ENCODE measurements around the gene ALMS1.
"Not testable (repeated sequence)": the region's sequence is repeated elsewhere in the genome, so short reads cannot be mapped to it uniquely, and the experiment has no call there.

Gene ALMS1

GRCh38 chr2:73449404-73449803, 63.8 kb downstream of the ALMS1 start:
- no peaks in the 10 kb centered on the region for H3K9me3 ChIP-seq (ENCODE audit: control insufficient read depth, insufficient read depth, low read length)
- H3K27me3 ChIP-seq (ENCODE audit: control insufficient read depth, insufficient read depth, low read length) = no peaks in the 10 kb centered on the region
- no peak overlapping the region for H3K4me3 ChIP-seq (ENCODE audit: low read depth, low read length)
- H3K36me3 ChIP-seq (ENCODE audit: control insufficient read depth, insufficient read depth, low read length) = peaks cover 69% of the 10 kb centered on the region
- no peak overlapping the region for H3K27ac ChIP-seq (ENCODE audit: low read depth, low read length)
- H3K9ac ChIP-seq (ENCODE audit: low read depth, low read length) = no peak overlapping the region
- H3K4me1 ChIP-seq (ENCODE audit: control insufficient read depth, insufficient read depth, low read length) = no peaks in the 10 kb centered on the region

- no peak overlapping the region for H3K27ac ChIP-seq (ENCODE audit: low read depth, low read length)
- H3K4me1 ChIP-seq (ENCODE audit: control insufficient read depth, insufficient read depth, low read length) = no peaks in the 10 kb centered on the region
- H3K27me3 ChIP-seq (ENCODE audit: control insufficient read depth, insufficient read depth, low read length) = no peaks in the 10 kb centered on the region
- H3K9me3 ChIP-seq (ENCODE audit: control insufficient read depth, insufficient read depth, low read length) = no peaks in the 10 kb centered on the region
- H3K36me3 ChIP-seq (ENCODE audit: control insufficient read depth, insufficient read depth, low read length) = peaks cover 83% of the 10 kb centered on the region
- H3K9ac ChIP-seq (ENCODE audit: low read depth, low read length) = no peak overlapping the region
- H3K4me3 ChIP-seq (ENCODE audit: low read depth, low read length) = no peak overlapping the region
Measured at GRCh38 chr2:73451263-73451972, 65.8 kb downstream of the ALMS1 start.

GRCh38 chr2:73457982-73458381, 72.3 kb downstream of the ALMS1 start:
- no peak overlapping the region for H3K9ac ChIP-seq (ENCODE audit: low read depth, low read length)

GRCh38 chr2:73462388-73462787, 76.8 kb downstream of the ALMS1 start:
- H3K27me3 ChIP-seq (ENCODE audit: control insufficient read depth, insufficient read depth, low read length); H3K9ac ChIP-seq (ENCODE audit: low read depth, low read length); H3K27ac ChIP-seq (ENCODE audit: low read depth, low read length); H3K4me3 ChIP-seq (ENCODE audit: low read depth, low read length); H3K4me1 ChIP-seq (ENCODE audit: control insufficient read depth, insufficient read depth, low read length): not testable (repeated sequence)
- Histone ChIP-seq H3K9me3 (ENCODE audit: control insufficient read depth, insufficient read depth, low read length) (peaks cover 32% of the 10 kb centered on the region), H3K36me3 (ENCODE audit: control insufficient read depth, insufficient read depth, low read length) (peaks cover 24% of the 10 kb centered on the region)

More at GRCh38 chr2:73457982-73458381, 72.3 kb downstream of the ALMS1 start:
- no peak overlapping the region for H3K27ac ChIP-seq (ENCODE audit: low read depth, low read length)
- H3K4me3 ChIP-seq (ENCODE audit: low read depth, low read length) = no peak overlapping the region
- no peaks in the 10 kb centered on the region for H3K4me1 ChIP-seq (ENCODE audit: control insufficient read depth, insufficient read depth, low read length)
- H3K27me3 ChIP-seq (ENCODE audit: control insufficient read depth, insufficient read depth, low read length) = no peaks in the 10 kb centered on the region
- H3K36me3 ChIP-seq (ENCODE audit: control insufficient read depth, insufficient read depth, low read length) = peaks cover 58% of the 10 kb centered on the region
- peaks cover 32% of the 10 kb centered on the region for H3K9me3 ChIP-seq (ENCODE audit: control insufficient read depth, insufficient read depth, low read length)

- no peak overlapping the region for H3K9ac ChIP-seq (ENCODE audit: low read depth, low read length)
- no peak overlapping the region for H3K4me3 ChIP-seq (ENCODE audit: low read depth, low read length)
- no peaks in the 10 kb centered on the region for H3K36me3 ChIP-seq (ENCODE audit: control insufficient read depth, insufficient read depth, low read length)
- no peaks in the 10 kb centered on the region for H3K9me3 ChIP-seq (ENCODE audit: control insufficient read depth, insufficient read depth, low read length)
- no peaks in the 10 kb centered on the region for H3K27me3 ChIP-seq (ENCODE audit: control insufficient read depth, insufficient read depth, low read length)
- no peak overlapping the region for H3K27ac ChIP-seq (ENCODE audit: low read depth, low read length)
- no peaks in the 10 kb centered on the region for H3K4me1 ChIP-seq (ENCODE audit: control insufficient read depth, insufficient read depth, low read length)
Measured at GRCh38 chr2:73468376-73468775, 82.7 kb downstream of the ALMS1 start.

GRCh38 chr2:73483874-73484273, 98.2 kb downstream of the ALMS1 start:
- H3K27me3 ChIP-seq (ENCODE audit: control insufficient read depth, insufficient read depth, low read length) = not testable (repeated sequence)

GRCh38 chr2:73487112-73487657, 101.5 kb downstream of the ALMS1 start:
- Histone ChIP-seq H3K4me1 (ENCODE audit: control insufficient read depth, insufficient read depth, low read length) (no peaks in the 10 kb centered on the region), H3K9ac (ENCODE audit: low read depth, low read length) (no peak overlapping the region), H3K4me3 (ENCODE audit: low read depth, low read length) (no peak overlapping the region), H3K27ac (ENCODE audit: low read depth, low read length) (no peak overlapping the region), H3K27me3 (ENCODE audit: control insufficient read depth, insufficient read depth, low read length) (no peaks in the 10 kb centered on the region), H3K36me3 (ENCODE audit: control insufficient read depth, insufficient read depth, low read length) (peaks cover 29% of the 10 kb centered on the region), H3K9me3 (ENCODE audit: control insufficient read depth, insufficient read depth, low read length) (no peaks in the 10 kb centered on the region)

More at GRCh38 chr2:73483874-73484273, 98.2 kb downstream of the ALMS1 start:
- not testable (repeated sequence) for H3K9ac ChIP-seq (ENCODE audit: low read depth, low read length); H3K9me3 ChIP-seq (ENCODE audit: control insufficient read depth, insufficient read depth, low read length); H3K4me1 ChIP-seq (ENCODE audit: control insufficient read depth, insufficient read depth, low read length); H3K4me3 ChIP-seq (ENCODE audit: low read depth, low read length); H3K36me3 ChIP-seq (ENCODE audit: control insufficient read depth, insufficient read depth, low read length); H3K27ac ChIP-seq (ENCODE audit: low read depth, low read length)

- no peak overlapping the region for H3K9ac ChIP-seq (ENCODE audit: low read depth, low read length)
- no peak overlapping the region for H3K27ac ChIP-seq (ENCODE audit: low read depth, low read length)
- no peaks in the 10 kb centered on the region for H3K4me1 ChIP-seq (ENCODE audit: control insufficient read depth, insufficient read depth, low read length)
- H3K9me3 ChIP-seq (ENCODE audit: control insufficient read depth, insufficient read depth, low read length) = no peaks in the 10 kb centered on the region
- H3K4me3 ChIP-seq (ENCODE audit: low read depth, low read length) = no peak overlapping the region
- H3K27me3 ChIP-seq (ENCODE audit: control insufficient read depth, insufficient read depth, low read length) = no peaks in the 10 kb centered on the region
- peaks cover 29% of the 10 kb centered on the region for H3K36me3 ChIP-seq (ENCODE audit: control insufficient read depth, insufficient read depth, low read length)
Measured at GRCh38 chr2:73488079-73488478, 102.4 kb downstream of the ALMS1 start.

GRCh38 chr2:73489053-73489452, 103.4 kb downstream of the ALMS1 start:
- Histone ChIP-seq H3K36me3 (ENCODE audit: control insufficient read depth, insufficient read depth, low read length) (peaks cover 29% of the 10 kb centered on the region), H3K9ac (ENCODE audit: low read depth, low read length) (no peak overlapping the region), H3K27me3 (ENCODE audit: control insufficient read depth, insufficient read depth, low read length) (no peaks in the 10 kb centered on the region), H3K4me3 (ENCODE audit: low read depth, low read length) (no peak overlapping the region), H3K27ac (ENCODE audit: low read depth, low read length) (no peak overlapping the region), H3K4me1 (ENCODE audit: control insufficient read depth, insufficient read depth, low read length) (no peaks in the 10 kb centered on the region), H3K9me3 (ENCODE audit: control insufficient read depth, insufficient read depth, low read length) (no peaks in the 10 kb centered on the region)

GRCh38 chr2:73494031-73494430, 108.4 kb downstream of the ALMS1 start:
- H3K36me3 ChIP-seq (ENCODE audit: control insufficient read depth, insufficient read depth, low read length) = peaks cover 24% of the 10 kb centered on the region
- H3K27ac ChIP-seq (ENCODE audit: low read depth, low read length) = no peak overlapping the region
- no peak overlapping the region for H3K4me3 ChIP-seq (ENCODE audit: low read depth, low read length)
- no peaks in the 10 kb centered on the region for H3K27me3 ChIP-seq (ENCODE audit: control insufficient read depth, insufficient read depth, low read length)
- H3K9me3 ChIP-seq (ENCODE audit: control insufficient read depth, insufficient read depth, low read length) = no peaks in the 10 kb centered on the region
- no peaks in the 10 kb centered on the region for H3K4me1 ChIP-seq (ENCODE audit: control insufficient read depth, insufficient read depth, low read length)
- H3K9ac ChIP-seq (ENCODE audit: low read depth, low read length) = no peak overlapping the region

- H3K9ac ChIP-seq (ENCODE audit: low read depth, low read length) = no peak overlapping the region
- H3K36me3 ChIP-seq (ENCODE audit: control insufficient read depth, insufficient read depth, low read length) = no peaks in the 10 kb centered on the region
- H3K27ac ChIP-seq (ENCODE audit: low read depth, low read length) = no peak overlapping the region
- no peaks in the 10 kb centered on the region; the same call in 1 of the 2 replicates for H3K9me3 ChIP-seq (ENCODE audit: control insufficient read depth, insufficient read depth, low read length)
- no peak overlapping the region for H3K4me3 ChIP-seq (ENCODE audit: low read depth, low read length)
- no peaks in the 10 kb centered on the region for H3K27me3 ChIP-seq (ENCODE audit: control insufficient read depth, insufficient read depth, low read length)
- no peaks in the 10 kb centered on the region for H3K4me1 ChIP-seq (ENCODE audit: control insufficient read depth, insufficient read depth, low read length)
Measured at GRCh38 chr2:73503992-73504570, 118.4 kb downstream of the ALMS1 start.
